Chondrocyte (in vitro differentiated cells): Measurements from ENCODE around the gene LARP1. TPM values are rescaled to one million over a fixed set of nuclear protein-coding genes. Genes with fewer than 3 reads are reported as not detected.

ENCODE experiments used
- DNase-seq: peaks from one replicate; pipeline ENCODE4 v3.0.0; 2021; ENCODE audit warnings: mixed read lengths, low spot score
- H3K27ac Mint-ChIP-seq: one replicate; pipeline ENCODE4 v1.8.0; 2021; ENCODE audit warnings: mild to moderate bottlenecking, moderate library complexity, mixed read lengths; ENCODE audit not compliant: unreplicated experiment
- H3K27me3 Mint-ChIP-seq: 2 replicates; pipeline ENCODE4 v1.8.0; 2021; ENCODE audit warnings: low read depth, mixed read lengths
- H3K36me3 Mint-ChIP-seq: 2 replicates; pipeline ENCODE4 v1.8.0; 2021; ENCODE audit warnings: low read depth, mixed read lengths
- H3K4me1 Mint-ChIP-seq: 2 replicates; pipeline ENCODE4 v1.8.0; 2021; ENCODE audit warnings: low read depth, mild to moderate bottlenecking, mixed read lengths
- H3K4me3 Mint-ChIP-seq: one replicate; pipeline ENCODE4 v1.8.0; 2021; ENCODE audit warnings: mild to moderate bottlenecking, moderate library complexity, mixed read lengths; ENCODE audit not compliant: unreplicated experiment
- H3K9me3 Mint-ChIP-seq: 2 replicates; pipeline ENCODE4 v1.8.0; 2021; ENCODE audit warnings: low read depth, mixed read lengths
- total RNA-seq: library from RNA; stranded (reverse); gene quantifications from 3 replicates; pipeline ENCODE4 v1.2.1, GENCODE V29; 2021
- TF ChIP-seq, protein P1 (sequence below): fragments of 200-600 bp; sonication (generic); IDR thresholded peaks from 2 replicates; pipeline ENCODE4 v1.5.0; 2021; ENCODE audit warnings: antibody characterized with exemption, mild to moderate bottlenecking, moderate library complexity

The LARP1 gene
- total RNA-seq, 1 donor from 2014 or later = 258 TPM

DNA sequence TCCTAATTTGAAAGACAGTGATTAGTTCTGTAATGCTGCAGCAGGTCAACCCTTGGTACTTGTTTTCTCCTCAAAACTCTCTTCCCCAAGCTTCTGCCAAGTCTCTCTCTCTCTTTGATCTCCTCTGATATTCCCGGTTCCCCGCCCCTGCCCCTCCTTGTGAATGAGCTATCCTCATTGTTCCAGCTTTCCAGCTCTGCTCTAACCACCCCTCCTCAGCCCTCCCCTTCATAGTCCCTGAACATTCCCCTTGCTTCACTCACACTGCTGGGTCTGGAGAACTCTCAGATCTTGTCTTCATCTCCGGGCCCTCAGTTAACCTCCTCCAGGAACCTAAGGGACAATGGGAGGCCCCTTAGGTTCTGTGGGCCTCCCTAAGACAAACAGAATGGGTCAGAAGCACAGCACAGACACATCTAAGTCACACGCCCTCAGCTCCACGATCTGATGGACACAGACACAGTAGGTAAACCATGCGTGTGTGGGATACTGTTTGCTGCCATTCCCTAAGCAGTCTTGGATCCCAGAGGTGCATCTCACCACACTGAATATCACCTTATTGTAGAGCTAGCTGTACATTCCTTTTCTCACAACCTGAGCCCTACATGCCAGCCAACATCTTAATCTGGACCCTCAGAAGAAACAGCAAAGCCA, 17.4 kb upstream of the LARP1 start:
- Mint-ChIP-seq H3K27me3 (no peaks in the 10 kb centered on the region), H3K4me3 (no peak overlapping the region), H3K36me3 (no peaks in the 10 kb centered on the region), H3K9me3 (no peaks in the 10 kb centered on the region), H3K4me1 (no peaks in the 10 kb centered on the region), H3K27ac (no peak overlapping the region)
- no peak for DNase-seq
- TF ChIP-seq, protein P1, sequence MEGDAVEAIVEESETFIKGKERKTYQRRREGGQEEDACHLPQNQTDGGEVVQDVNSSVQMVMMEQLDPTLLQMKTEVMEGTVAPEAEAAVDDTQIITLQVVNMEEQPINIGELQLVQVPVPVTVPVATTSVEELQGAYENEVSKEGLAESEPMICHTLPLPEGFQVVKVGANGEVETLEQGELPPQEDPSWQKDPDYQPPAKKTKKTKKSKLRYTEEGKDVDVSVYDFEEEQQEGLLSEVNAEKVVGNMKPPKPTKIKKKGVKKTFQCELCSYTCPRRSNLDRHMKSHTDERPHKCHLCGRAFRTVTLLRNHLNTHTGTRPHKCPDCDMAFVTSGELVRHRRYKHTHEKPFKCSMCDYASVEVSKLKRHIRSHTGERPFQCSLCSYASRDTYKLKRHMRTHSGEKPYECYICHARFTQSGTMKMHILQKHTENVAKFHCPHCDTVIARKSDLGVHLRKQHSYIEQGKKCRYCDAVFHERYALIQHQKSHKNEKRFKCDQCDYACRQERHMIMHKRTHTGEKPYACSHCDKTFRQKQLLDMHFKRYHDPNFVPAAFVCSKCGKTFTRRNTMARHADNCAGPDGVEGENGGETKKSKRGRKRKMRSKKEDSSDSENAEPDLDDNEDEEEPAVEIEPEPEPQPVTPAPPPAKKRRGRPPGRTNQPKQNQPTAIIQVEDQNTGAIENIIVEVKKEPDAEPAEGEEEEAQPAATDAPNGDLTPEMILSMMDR = no peak

DNA sequence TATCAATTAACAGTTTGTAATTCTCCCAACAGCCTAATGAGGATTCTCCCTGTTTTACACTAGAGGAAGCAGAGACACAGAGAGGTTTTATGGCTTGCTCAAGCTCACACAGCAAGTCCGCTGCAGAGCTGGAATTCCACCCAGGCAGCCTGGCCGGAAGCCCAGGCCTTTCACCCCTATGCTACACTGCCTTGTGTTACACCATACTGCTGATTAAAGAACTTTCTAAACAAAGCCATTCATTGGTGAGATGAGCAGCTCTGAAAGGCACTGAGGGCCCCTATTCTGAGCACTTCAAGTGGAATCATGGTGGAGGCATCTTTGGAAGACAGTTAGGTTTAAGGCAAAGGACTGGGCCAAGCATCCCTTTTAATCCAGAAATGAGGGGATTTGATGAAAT, 14.7 kb upstream of the LARP1 start:
- no peak overlapping the region for H3K27ac Mint-ChIP-seq
- no peaks in the 10 kb centered on the region for H3K36me3 Mint-ChIP-seq
- H3K4me3 Mint-ChIP-seq = no peak overlapping the region
- TF ChIP-seq, protein P1 = no peak
- no peaks in the 10 kb centered on the region for H3K4me1 Mint-ChIP-seq
- no peaks in the 10 kb centered on the region for H3K9me3 Mint-ChIP-seq
- no peak for DNase-seq
- no peaks in the 10 kb centered on the region for H3K27me3 Mint-ChIP-seq

DNA sequence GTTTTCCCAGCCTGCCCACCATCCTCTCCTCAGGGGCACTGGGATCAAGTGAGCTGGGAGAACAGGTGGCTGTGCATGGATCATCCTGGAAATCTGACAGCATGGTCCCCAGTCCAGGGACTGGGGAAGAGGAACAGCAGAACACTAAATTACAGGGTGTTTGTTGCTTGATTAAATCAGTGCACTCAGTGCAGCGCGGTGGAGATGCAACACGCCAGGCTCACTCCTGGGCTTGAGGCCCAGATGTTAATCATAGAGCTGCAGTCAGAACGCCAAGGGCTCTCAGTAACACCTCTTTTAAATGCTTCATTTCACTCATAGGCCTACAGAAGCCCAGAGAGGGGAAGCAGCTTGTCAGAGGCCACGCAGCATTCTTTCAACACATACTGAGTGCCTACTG, 14.2 kb upstream of the LARP1 start:
- DNase-seq = no peak
- Mint-ChIP-seq H3K9me3 (no peaks in the 10 kb centered on the region), H3K27me3 (no peaks in the 10 kb centered on the region), H3K4me1 (no peaks in the 10 kb centered on the region), H3K4me3 (no peak overlapping the region), H3K36me3 (no peaks in the 10 kb centered on the region), H3K27ac (no peak overlapping the region)
- TF ChIP-seq, protein P1 = no peak

DNA sequence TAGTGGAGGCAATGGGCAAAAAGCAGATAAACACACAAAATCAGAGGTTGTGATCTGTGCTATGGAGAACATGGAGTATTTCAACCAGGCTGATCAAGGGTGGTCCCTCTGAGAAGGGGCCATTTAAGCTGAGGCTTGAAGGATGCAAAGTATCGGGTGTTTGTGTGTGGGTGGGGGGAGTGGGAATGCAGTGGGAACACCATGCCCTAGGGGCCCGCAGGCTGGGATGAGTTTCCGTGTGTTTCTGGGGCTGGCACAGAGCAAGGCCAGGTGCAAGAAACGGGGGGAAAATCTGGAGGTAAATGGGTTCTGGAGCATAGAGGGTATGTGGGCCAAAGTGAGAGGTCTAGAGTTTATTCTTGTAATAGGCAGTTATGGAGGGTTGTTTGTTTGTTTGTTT, 13.8 kb upstream of the LARP1 start:
- H3K9me3 Mint-ChIP-seq = no peaks in the 10 kb centered on the region
- no peak overlapping the region for H3K27ac Mint-ChIP-seq
- no peaks in the 10 kb centered on the region for H3K27me3 Mint-ChIP-seq
- H3K4me3 Mint-ChIP-seq = no peak overlapping the region
- DNase-seq = no peak
- TF ChIP-seq, protein P1 = no peak
- H3K36me3 Mint-ChIP-seq = no peaks in the 10 kb centered on the region
- H3K4me1 Mint-ChIP-seq = no peaks in the 10 kb centered on the region

DNA sequence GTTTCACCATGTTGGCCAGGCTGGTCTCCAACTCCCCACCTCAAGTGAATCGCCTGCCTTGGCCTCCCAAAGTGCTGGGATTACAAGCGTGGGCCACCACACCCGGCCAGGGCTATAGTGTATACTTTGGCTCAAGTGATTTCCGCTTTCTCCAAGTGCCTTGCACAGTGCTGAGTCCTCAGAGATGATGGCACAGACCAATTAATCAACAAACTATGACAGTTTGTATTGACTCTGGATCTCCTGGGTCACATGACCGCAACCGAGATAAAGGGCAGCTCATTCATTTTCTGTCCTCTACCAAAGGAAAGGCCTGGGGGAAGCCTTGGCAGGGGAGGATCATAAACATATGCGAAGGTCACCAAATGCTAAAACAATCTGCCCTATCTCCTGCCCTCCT, 11.4 kb upstream of the LARP1 start:
- TF ChIP-seq, protein P1 = no peak
- no peak for DNase-seq
- H3K9me3 Mint-ChIP-seq = no peaks in the 10 kb centered on the region
- no peak overlapping the region for H3K27ac Mint-ChIP-seq
- no peak overlapping the region for H3K4me3 Mint-ChIP-seq
- H3K27me3 Mint-ChIP-seq = no peaks in the 10 kb centered on the region
- no peaks in the 10 kb centered on the region for H3K36me3 Mint-ChIP-seq
- peaks cover 6% of the 10 kb centered on the region for H3K4me1 Mint-ChIP-seq
